IMR-90 (cell line): ENCODE results near the gene RNF114. TPM values are rescaled to one million over a fixed set of nuclear protein-coding genes. Genes with fewer than 3 reads are reported as not detected.

Experiments used
- ATAC-seq: fragments of 200-7000 bp; cut with Tn5 transposase; 2 replicates; pipeline ENCODE4 v1.9.1; 2020; ENCODE audit warnings: low read depth, mild to moderate bottlenecking, moderate library complexity
- BruUV-seq: library from RNA; stranded (reverse); fragments of 400-500 nt; replicated peaks from 2 replicates; lab custom pipeline; 2021; lab: Mats Ljungman, UMichigan
- CTCF ChIA-PET: fragments of 300-600 bp; formaldehyde crosslinking; extraction: SDS; loops from one replicate; lab custom pipeline; 2021; ENCODE audit warnings: antibody characterized with exemption; lab: Yijun Ruan, JAX
- POLR2A ChIA-PET: fragments of 300-600 bp; sonication (Branson Sonifier 250); formaldehyde crosslinking; loops from one replicate; lab custom pipeline; 2022; ENCODE audit warnings: antibody characterized with exemption; ENCODE audit not compliant: unreplicated experiment; lab: Charles Lee
- DNase-seq: peaks from one replicate; pipeline ENCODE4 v3.0.0; 2013
- H2AFZ ChIP-seq: replicated peaks from 2 replicates; pipeline ENCODE3; 2013; ENCODE audit warnings: low read length, mild to moderate bottlenecking; ENCODE audit not compliant: poor library complexity
- H2AK5ac ChIP-seq: 2 replicates; pipeline ENCODE4 v1.6.1; 2013; ENCODE audit warnings: low read depth, low read length, inconsistent platforms
- H2AK9ac ChIP-seq: replicated peaks from 2 replicates; pipeline ENCODE3; 2013; ENCODE audit warnings: mild to moderate bottlenecking, low read depth, low read length, moderate library complexity; ENCODE audit not compliant: poor library complexity
- H2BK120ac ChIP-seq: 2 replicates; pipeline ENCODE4 v1.6.1; 2013; ENCODE audit warnings: low read depth, low read length, inconsistent platforms
- H2BK15ac ChIP-seq: 3 replicates; pipeline ENCODE4 v1.6.1; 2013; ENCODE audit warnings: low read depth, low read length, inconsistent platforms
- H2BK20ac ChIP-seq: 2 replicates; pipeline ENCODE4 v1.6.1; 2013; ENCODE audit warnings: low read depth, mild to moderate bottlenecking, inconsistent platforms, low read length, moderate library complexity
- H2BK5ac ChIP-seq: 2 replicates; pipeline ENCODE4 v1.6.1; 2013; ENCODE audit warnings: mild to moderate bottlenecking, low read depth, low read length, inconsistent platforms; ENCODE audit not compliant: poor library complexity, severe bottlenecking
- H3K14ac ChIP-seq: replicated peaks from 2 replicates; pipeline ENCODE4 v1.6.1; 2013; ENCODE audit warnings: low read depth, low read length, inconsistent platforms
- H3K18ac ChIP-seq: 2 replicates; pipeline ENCODE4 v1.6.1; 2013; ENCODE audit warnings: low read depth, low read length, control low read depth
- H3K23ac ChIP-seq: 2 replicates; pipeline ENCODE4 v1.6.1; 2013; ENCODE audit warnings: low read depth, low read length, inconsistent platforms
- H3K27ac ChIP-seq: 2 replicates; pipeline ENCODE4 v1.5.1; 2013; ENCODE audit warnings: mild to moderate bottlenecking, control low read depth, low read length; ENCODE audit not compliant: insufficient read depth
- H3K27me3 ChIP-seq: 2 replicates; pipeline ENCODE4 v1.6.1; 2013; ENCODE audit warnings: low read length; ENCODE audit not compliant: control insufficient read depth, insufficient read depth
- H3K36me3 ChIP-seq: 2 replicates; pipeline ENCODE4 v1.6.1; 2013; ENCODE audit warnings: low read length, mixed read lengths; ENCODE audit not compliant: control insufficient read depth, insufficient read depth
- H3K4ac ChIP-seq: 2 replicates; pipeline ENCODE4 v1.6.1; 2013; ENCODE audit warnings: low read depth, low read length, inconsistent platforms
- H3K4me1 ChIP-seq: 2 replicates; pipeline ENCODE4 v1.6.1; 2013; ENCODE audit warnings: low read length, mixed read lengths; ENCODE audit not compliant: control insufficient read depth, insufficient read depth
- H3K4me2 ChIP-seq: 2 replicates; pipeline ENCODE4 v1.6.1; 2013; ENCODE audit warnings: low read depth, mild to moderate bottlenecking, control low read depth, low read length, moderate library complexity
- H3K4me3 ChIP-seq: 2 replicates; pipeline ENCODE4 v1.5.1; 2013; ENCODE audit warnings: low read depth, mild to moderate bottlenecking, control low read depth, low read length, moderate library complexity; ENCODE audit not compliant: insufficient read depth
- H3K56ac ChIP-seq: 2 replicates; pipeline ENCODE4 v1.6.1; 2013; ENCODE audit warnings: low read length, inconsistent platforms; ENCODE audit not compliant: insufficient read depth; ENCODE audit errors: extremely low read depth
- H3K79me1 ChIP-seq, 2 experiments: 2 replicates each; pipeline ENCODE4 v1.6.1; 2013; ENCODE audit warnings: low read length in 2 of 2, inconsistent platforms in 1 of 2, low read depth in 1 of 2
- H3K9ac ChIP-seq: 2 replicates; pipeline ENCODE4 v1.6.1; 2013; ENCODE audit warnings: low read depth, low read length, control low read depth
- H3K9me1 ChIP-seq: 2 replicates; pipeline ENCODE4 v1.6.1; 2013; ENCODE audit warnings: low read length, inconsistent platforms; ENCODE audit not compliant: insufficient read depth
- H3K9me3 ChIP-seq: 2 replicates; pipeline ENCODE4 v1.6.1; 2013; ENCODE audit warnings: low read length; ENCODE audit not compliant: control insufficient read depth, insufficient read depth
- H4K20me1 ChIP-seq: 2 replicates; pipeline ENCODE4 v1.6.1; 2013; ENCODE audit warnings: low read length, inconsistent platforms; ENCODE audit not compliant: insufficient read depth
- H4K5ac ChIP-seq: 2 replicates; pipeline ENCODE4 v1.6.1; 2013; ENCODE audit warnings: mild to moderate bottlenecking, low read depth, low read length, control low read depth
- H4K8ac ChIP-seq, 2 experiments: 2 replicates each; pipeline ENCODE4 v1.6.1; 2013; ENCODE audit warnings: low read depth in 2 of 2, low read length in 2 of 2, control low read depth in 1 of 2, inconsistent platforms in 1 of 2
- H4K91ac ChIP-seq: 2 replicates; pipeline ENCODE4 v1.6.1; 2013; ENCODE audit warnings: low read depth, low read length, inconsistent platforms; ENCODE audit not compliant: insufficient read depth
- BHLHE40 ChIP-seq: fragments of 150-350 bp; IDR thresholded peaks from 2 replicates; pipeline ENCODE4 v1.6.1; 2016; ENCODE audit warnings: mild to moderate bottlenecking, low read depth, low read length
- CEBPB ChIP-seq: IDR thresholded peaks from 2 replicates; pipeline ENCODE4 v1.6.1; 2012; ENCODE audit warnings: low read depth, low read length, improper control_type of control experiment
- CHD1 ChIP-seq: IDR thresholded peaks from 2 replicates; pipeline ENCODE4 v1.6.1; 2012; ENCODE audit warnings: low read depth, low read length, improper control_type of control experiment
- CTCF ChIP-seq: conservative IDR thresholded peaks from 2 replicates; pipeline ENCODE4 v1.5.1; 2012; ENCODE audit warnings: mild to moderate bottlenecking, low read depth, low read length, improper control_type of control experiment
- ELK1 ChIP-seq: fragments of 150-350 bp; IDR thresholded peaks from 2 replicates; pipeline ENCODE4 v1.6.1; 2016; ENCODE audit warnings: low read depth, mild to moderate bottlenecking, low read length, moderate library complexity, borderline replicate concordance
- FOS ChIP-seq: fragments of 150-350 bp; IDR thresholded peaks from 2 replicates; pipeline ENCODE4 v1.6.1; 2016; ENCODE audit warnings: low read depth, low read length
- MAFK ChIP-seq: IDR thresholded peaks from 2 replicates; pipeline ENCODE4 v1.6.1; 2012; ENCODE audit warnings: low read depth, low read length, improper control_type of control experiment
- MAZ ChIP-seq: IDR thresholded peaks from 2 replicates; pipeline ENCODE4 v1.6.1; 2012; ENCODE audit warnings: low read depth, mild to moderate bottlenecking, low read length, improper control_type of control experiment, moderate library complexity, borderline replicate concordance
- MXI1 ChIP-seq: IDR thresholded peaks from 2 replicates; pipeline ENCODE4 v1.6.1; 2012; ENCODE audit warnings: low read depth, mild to moderate bottlenecking, low read length, moderate library complexity, borderline replicate concordance
- NFE2L2 ChIP-seq: fragments of 150-350 bp; IDR thresholded peaks from 2 replicates; pipeline ENCODE4 v1.6.1; 2016; ENCODE audit warnings: low read depth, mild to moderate bottlenecking, low read length
- POLR2A ChIP-seq: IDR thresholded peaks from 2 replicates; pipeline ENCODE4 v1.6.1; 2012; ENCODE audit warnings: mild to moderate bottlenecking, low read depth, low read length
- RAD21 ChIP-seq: IDR thresholded peaks from 2 replicates; pipeline ENCODE4 v1.6.1; 2012; ENCODE audit warnings: low read length, improper control_type of control experiment
- RCOR1 ChIP-seq: IDR thresholded peaks from 2 replicates; pipeline ENCODE4 v1.6.1; 2012; ENCODE audit warnings: mild to moderate bottlenecking, low read length, improper control_type of control experiment; ENCODE audit not compliant: insufficient replicate concordance
- RFX5 ChIP-seq: IDR thresholded peaks from 2 replicates; pipeline ENCODE4 v1.8.0; 2012; ENCODE audit warnings: low read depth, mild to moderate bottlenecking, low read length, moderate library complexity
- SMC3 ChIP-seq: fragments of 150-350 bp; IDR thresholded peaks from 2 replicates; pipeline ENCODE4 v1.6.1; 2016; ENCODE audit warnings: low read depth, mild to moderate bottlenecking, antibody characterized with exemption, low read length, moderate library complexity
- USF2 ChIP-seq: fragments of 150-350 bp; IDR thresholded peaks from 2 replicates; pipeline ENCODE4 v1.6.1; 2017; ENCODE audit warnings: mild to moderate bottlenecking, antibody characterized with exemption, low read length, low read depth
- WGBS, 2 experiments: methylation state at CpG; one replicate each; pipeline versions ENCODE4 v1.1.5 to v1.1.7; 2013; ENCODE audit warnings: missing lambda C conversion rate in 2 of 2; ENCODE audit not compliant: insufficient read length in 1 of 2; ENCODE audit errors: extremely low coverage in 2 of 2; 5-methylcytosine and 5-hydroxymethylcytosine counted together
- dilution Hi-C: fragments of 300-500 bp; cut with HindIII; formaldehyde crosslinking; loops from one replicate; pipeline ENCODE4 v1.14.3; 2018; ENCODE audit warnings: low sequenced_read_pairs; ENCODE audit not compliant: unreplicated experiment
- in situ Hi-C: fragments of 300-500 bp; cut with MboI; formaldehyde crosslinking; loops from 3 replicates; pipeline ENCODE4 v1.14.3; 2019; ENCODE audit warnings: low sequenced_read_pairs, inconsistent platforms, mixed read lengths
- intact Hi-C: fragments of 100-400 bp; cut with micrococcal nuclease; formaldehyde crosslinking; loops from 2 replicates; pipeline ENCODE4 v1.10.0; 2022
- polyA plus RNA-seq, 3 experiments: library from polyadenylated mRNA; depleted of rRNA; stranded (reverse); fragments of >200 nt; gene quantifications; 2 replicates each; pipeline ENCODE4 v1.2.3, GENCODE V29; 2012; ENCODE audit warnings: low replicate concordance in 1 of 3
- total RNA-seq: library from RNA; depleted of rRNA; stranded (reverse); fragments of >200 nt; gene quantifications from 2 replicates; pipeline ENCODE4 v1.2.3, GENCODE V29; 2012

Gene RNF114
- total and polyA plus RNA-seq, 2 of the 4 experiments (the other 2 are of a cell fraction), result 44.6 to 62.3 TPM

GRCh38 chr20:49942942-49943341 is 6.7 kb downstream of the RNF114 start:
- peaks cover 38% of the 10 kb centered on the region for H3K36me3 ChIP-seq
- H4K5ac ChIP-seq, result no peak overlapping the region
- ChIA-PET CTCF (interaction anchor here (1.2 kb wide), 1 partner anchor 12 kb away, joined by 4 read pairs; no protein-coding TSS in a partner anchor), POLR2A (interaction anchor here (0.6 kb wide), 1 partner anchor 133 kb away, joined by 11 read pairs; no protein-coding TSS in a partner anchor)
- peaks cover 34% of the 10 kb centered on the region for H4K20me1 ChIP-seq
- BruUV-seq, result no TSS peak
- dilution Hi-C loops (no loop called here), intact Hi-C loops (no loop called here), in situ Hi-C loops (no loop called here)
- no peak for ATAC-seq
- H2BK20ac ChIP-seq, result no peak overlapping the region
- no peaks in the 10 kb centered on the region for H3K27me3 ChIP-seq
- no peak overlapping the region for H4K8ac ChIP-seq
- H3K79me1 ChIP-seq, result peaks cover 23 to 67% of the 10 kb centered on the region in 2 experiments
- no peak overlapping the region for H3K4me3 ChIP-seq
- no peak overlapping the region for H3K14ac ChIP-seq
- peaks cover 23% of the 10 kb centered on the region for H3K9me1 ChIP-seq
- H3K9me3 ChIP-seq, result no peaks in the 10 kb centered on the region
- no peak overlapping the region for H3K18ac ChIP-seq
- H3K4me2 ChIP-seq, result no peak overlapping the region
- H2BK15ac ChIP-seq, result no peak overlapping the region
- no CpG with 5 or more reads among the region's 3 CpGs for WGBS, 2 experiments
- H3K4me1 ChIP-seq, result peaks cover 9% of the 10 kb centered on the region
- H2AFZ ChIP-seq, result no peak overlapping the region
- no peak overlapping the region for H3K4ac ChIP-seq
- no peak overlapping the region for H3K23ac ChIP-seq
- no peak overlapping the region for H2BK5ac ChIP-seq
- no peak for TF ChIP-seq RAD21
- TF ChIP-seq MXI1, result no peak
- TF ChIP-seq CHD1, result no peak
- no peak for TF ChIP-seq FOS
- TF ChIP-seq MAFK, result no peak
- TF ChIP-seq CEBPB, result no peak
- no peak for TF ChIP-seq MAZ
- TF ChIP-seq RCOR1, result no peak
- TF ChIP-seq POLR2A, result no peak
- TF ChIP-seq NFE2L2, result no peak
- no peak for TF ChIP-seq USF2
- TF ChIP-seq SMC3, result no peak
- TF ChIP-seq ELK1, result no peak
- no peak for TF ChIP-seq RFX5
- no peak for TF ChIP-seq BHLHE40
- no peak for TF ChIP-seq CTCF
- no peak overlapping the region for H2BK120ac ChIP-seq
- no peak for DNase-seq
- no peak overlapping the region for H4K91ac ChIP-seq
- H2AK5ac ChIP-seq, result no peak overlapping the region
- H2AK9ac ChIP-seq, result no peak overlapping the region
- no peak overlapping the region for H3K56ac ChIP-seq
- no peak overlapping the region for H3K27ac ChIP-seq
- no peak overlapping the region for H3K9ac ChIP-seq
